ENCODE data around the gene CAVIN2.

Gene CAVIN2

DNA sequence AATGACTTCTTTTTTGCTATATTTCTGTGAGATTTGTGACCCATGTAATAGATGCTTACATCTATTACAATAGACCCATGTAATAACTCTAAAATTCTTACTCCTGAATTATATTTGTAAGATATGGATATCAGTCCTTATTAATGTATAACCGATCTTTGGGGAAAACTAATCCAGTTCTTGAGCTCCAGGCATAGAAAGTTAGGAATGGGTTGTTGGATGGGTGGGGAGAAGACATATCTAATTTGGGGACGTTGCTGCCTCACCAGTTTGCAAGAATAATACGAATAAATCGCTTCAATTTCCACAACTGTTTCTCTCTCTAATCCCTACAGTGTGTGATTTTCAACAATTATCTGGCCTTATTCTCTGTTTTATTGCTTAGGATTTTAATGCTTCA lies 13.5 kb downstream of the CAVIN2 start:
- TF ChIP-seq, protein P1, sequence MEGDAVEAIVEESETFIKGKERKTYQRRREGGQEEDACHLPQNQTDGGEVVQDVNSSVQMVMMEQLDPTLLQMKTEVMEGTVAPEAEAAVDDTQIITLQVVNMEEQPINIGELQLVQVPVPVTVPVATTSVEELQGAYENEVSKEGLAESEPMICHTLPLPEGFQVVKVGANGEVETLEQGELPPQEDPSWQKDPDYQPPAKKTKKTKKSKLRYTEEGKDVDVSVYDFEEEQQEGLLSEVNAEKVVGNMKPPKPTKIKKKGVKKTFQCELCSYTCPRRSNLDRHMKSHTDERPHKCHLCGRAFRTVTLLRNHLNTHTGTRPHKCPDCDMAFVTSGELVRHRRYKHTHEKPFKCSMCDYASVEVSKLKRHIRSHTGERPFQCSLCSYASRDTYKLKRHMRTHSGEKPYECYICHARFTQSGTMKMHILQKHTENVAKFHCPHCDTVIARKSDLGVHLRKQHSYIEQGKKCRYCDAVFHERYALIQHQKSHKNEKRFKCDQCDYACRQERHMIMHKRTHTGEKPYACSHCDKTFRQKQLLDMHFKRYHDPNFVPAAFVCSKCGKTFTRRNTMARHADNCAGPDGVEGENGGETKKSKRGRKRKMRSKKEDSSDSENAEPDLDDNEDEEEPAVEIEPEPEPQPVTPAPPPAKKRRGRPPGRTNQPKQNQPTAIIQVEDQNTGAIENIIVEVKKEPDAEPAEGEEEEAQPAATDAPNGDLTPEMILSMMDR (IDR thresholded peaks at IDR 0.05; ENCODE audit: low read depth, low read length) = no peak
- no peak overlapping the region for H3K4me3 ChIP-seq (ENCODE audit: low read depth, low read length)

DNA sequence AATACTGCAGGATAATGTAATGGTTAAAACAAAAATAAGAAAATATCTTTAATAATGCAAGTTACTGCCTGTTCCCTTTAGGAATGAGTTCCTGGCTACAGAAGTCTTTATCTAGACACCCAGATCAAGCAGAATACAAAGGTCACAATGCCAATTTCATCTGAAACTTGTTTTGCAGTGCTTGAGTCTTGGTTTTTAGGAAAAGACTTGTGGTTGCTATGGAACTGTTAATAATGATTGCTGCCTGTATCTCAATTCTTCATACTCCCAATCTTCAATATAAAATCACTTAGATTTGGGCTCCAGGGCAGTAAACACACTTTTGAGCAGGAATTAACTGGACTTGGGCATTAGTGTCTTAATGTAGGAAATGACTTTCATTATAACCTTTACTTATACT lies 14.2 kb downstream of the CAVIN2 start:
- no peak overlapping the region for H3K4me3 ChIP-seq (ENCODE audit: low read depth, low read length)
- TF ChIP-seq, protein P1 (IDR thresholded peaks at IDR 0.05; ENCODE audit: low read depth, low read length) = no peak

DNA sequence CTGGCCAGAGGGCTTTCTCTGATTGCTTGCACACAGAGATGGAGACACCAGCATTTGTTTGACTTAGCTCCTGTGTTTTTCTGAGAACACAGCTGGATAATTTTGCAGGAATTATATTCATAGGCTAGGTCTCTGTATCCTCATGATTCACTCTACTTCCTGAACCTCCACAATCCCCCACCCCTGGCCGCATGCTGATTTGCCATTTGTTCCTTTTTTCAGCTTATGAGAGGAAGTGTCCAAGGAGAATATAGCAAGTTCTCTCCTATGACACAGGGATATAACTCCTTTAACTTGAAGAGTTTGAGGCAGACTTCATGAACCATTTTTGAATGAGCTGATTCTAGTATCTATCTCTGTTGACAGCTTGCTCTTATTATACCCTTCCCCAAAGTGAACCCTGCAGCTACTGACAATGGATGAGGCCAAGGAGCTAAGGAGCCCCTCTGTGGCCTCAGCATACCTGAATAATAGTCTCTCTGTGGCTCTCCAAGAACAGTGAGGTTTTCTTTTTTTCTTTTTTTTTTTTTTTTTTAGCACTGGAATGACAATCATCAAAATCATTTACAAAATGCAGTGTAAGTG lies 15.4 kb downstream of the CAVIN2 start:
- H3K4me3 ChIP-seq (ENCODE audit: low read depth, low read length) = no peak overlapping the region
- TF ChIP-seq, protein P1 (IDR thresholded peaks at IDR 0.05; ENCODE audit: low read depth, low read length) = no peak

DNA sequence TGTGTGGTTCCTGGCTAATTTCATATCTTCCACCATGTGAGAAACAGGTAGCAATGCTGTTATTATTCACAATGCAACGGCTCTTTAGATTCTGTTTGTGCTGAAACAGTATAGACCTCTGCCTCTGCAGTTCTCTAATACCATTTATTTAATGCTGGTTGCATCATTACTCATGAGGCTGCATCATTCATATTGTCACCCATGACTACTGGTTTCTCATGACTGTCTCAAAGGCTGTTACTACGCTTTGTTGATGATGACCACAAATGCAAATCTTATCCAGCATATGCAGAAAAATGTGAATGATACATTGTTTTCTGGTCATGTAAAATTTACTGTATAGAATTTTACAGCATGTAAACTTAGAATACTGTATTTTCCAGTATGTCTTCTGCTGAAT lies 22.5 kb downstream of the CAVIN2 start:
- TF ChIP-seq, protein P1 (IDR thresholded peaks at IDR 0.05; ENCODE audit: low read depth, low read length) = no peak
- no peak overlapping the region for H3K4me3 ChIP-seq (ENCODE audit: low read depth, low read length)

DNA sequence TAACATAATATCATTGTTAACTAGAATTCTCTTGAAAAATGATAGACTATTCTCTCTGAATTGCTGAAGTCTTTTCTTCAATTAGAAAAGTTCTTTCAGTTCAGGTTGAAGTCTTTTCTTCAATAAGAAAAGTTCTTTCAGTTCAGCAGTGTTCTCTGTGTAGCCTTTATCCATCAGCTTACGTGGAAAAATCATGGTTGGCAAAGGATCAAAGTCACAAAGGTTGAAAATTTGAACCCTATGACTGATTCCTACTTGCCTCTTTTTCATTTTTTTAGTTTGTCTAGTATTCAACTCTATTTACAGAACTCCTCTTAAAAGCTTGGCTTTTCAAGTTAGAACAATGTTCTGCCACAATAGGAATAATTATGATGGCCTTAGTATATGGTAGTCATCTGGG lies 25.8 kb downstream of the CAVIN2 start:
- TF ChIP-seq, protein P1 (IDR thresholded peaks at IDR 0.05; ENCODE audit: low read depth, low read length) = no peak
- no peak overlapping the region for H3K4me3 ChIP-seq (ENCODE audit: low read depth, low read length)

DNA sequence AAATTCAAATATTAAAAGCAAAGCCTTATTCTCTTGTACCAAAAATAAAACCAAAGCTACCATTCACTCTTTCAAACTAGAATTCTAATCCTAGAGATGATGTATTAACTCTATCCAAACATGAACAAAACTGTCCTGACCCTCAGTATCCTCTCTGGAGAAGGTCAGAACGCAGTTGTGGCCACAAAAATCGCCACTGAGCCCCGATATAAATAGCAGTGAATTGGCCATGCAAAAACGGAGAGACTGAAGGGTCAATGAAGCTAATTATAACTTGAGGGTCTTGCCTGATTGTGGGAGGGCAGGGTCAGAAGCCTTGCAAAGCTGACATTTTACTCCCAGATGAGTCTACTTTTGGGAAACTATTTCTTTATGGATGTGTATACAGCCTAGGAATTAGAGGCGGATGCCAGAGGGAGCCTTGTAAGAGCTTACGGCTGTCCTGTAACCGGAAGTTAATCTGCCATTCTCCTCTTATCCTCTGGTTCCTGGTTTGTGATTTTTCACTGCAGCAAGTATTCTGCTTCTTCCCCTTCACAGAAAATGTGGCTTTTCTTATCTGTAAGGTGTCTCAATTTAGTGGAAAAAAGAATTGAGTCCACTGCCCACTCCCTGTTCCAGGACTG lies 28.1 kb downstream of the CAVIN2 start:
- TF ChIP-seq, protein P1 (IDR thresholded peaks at IDR 0.05; ENCODE audit: low read depth, low read length) = no peak
- H3K4me3 ChIP-seq (ENCODE audit: low read depth, low read length) = no peak overlapping the region

DNA sequence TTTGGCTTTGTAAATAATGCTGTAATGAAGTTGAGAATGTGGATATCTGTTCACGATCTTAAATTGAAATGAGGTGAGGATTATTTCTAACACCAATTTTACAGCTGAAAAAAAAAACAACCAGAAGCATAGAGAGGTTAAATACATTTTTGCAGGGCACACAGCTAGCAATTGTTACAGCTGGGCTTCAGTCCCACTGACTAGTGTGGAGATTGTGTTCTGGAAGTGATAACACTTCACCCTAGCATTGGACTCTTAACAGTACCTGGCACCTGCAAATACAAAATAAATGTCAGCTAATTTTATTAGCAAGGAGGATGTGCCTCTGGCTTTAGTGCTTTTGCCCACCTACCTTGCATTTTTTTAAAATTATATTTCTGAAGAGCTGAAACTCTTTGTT lies 28.8 kb downstream of the CAVIN2 start:
- no peak overlapping the region for H3K4me3 ChIP-seq (ENCODE audit: low read depth, low read length)
- TF ChIP-seq, protein P1 (IDR thresholded peaks at IDR 0.05; ENCODE audit: low read depth, low read length) = no peak
